Neural cell (in vitro differentiated cells): ENCODE measurements around the gene ZNF362.

Experiments used
- TAF1 ChIP-seq: IDR thresholded peaks from 2 replicates; pipeline ENCODE4 v1.6.1; 2012; ENCODE audit warnings: low read depth
- TF ChIP-seq, protein P1 (sequence below): fragments of 450-650 bp; IDR thresholded peaks from 2 replicates; pipeline ENCODE4 v1.5.1; 2014; ENCODE audit warnings: antibody characterized with exemption, mild to moderate bottlenecking, moderate library complexity; ENCODE audit not compliant: poor library complexity, severe bottlenecking

DNA sequence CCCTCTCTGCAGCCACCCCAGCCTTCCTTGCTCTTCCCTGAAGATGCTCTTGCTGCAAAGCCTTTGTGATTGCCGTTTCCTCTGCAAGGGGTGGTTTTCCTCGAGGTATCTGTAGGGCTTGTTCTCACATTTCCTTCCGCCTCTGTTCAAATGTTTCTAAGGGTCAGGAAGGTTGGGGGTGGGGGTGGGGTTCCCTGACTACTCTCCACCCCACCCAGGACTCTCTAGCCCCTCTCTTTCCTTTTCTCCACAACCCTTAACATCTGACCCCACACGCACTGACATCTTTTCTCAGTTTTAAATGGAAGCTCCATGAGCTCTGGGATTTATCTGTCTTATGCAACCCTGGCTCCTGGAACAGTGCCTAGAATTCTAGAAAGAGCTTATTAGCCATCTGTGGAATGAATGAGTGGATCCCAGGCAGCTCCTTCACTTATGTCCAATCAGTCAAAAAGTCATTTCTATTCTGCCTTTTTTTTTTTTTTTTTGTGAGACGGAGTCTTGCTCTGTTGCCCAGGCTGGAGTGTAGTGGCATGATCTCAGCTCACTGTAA, 27.3 kb upstream of the ZNF362 start:
- TF ChIP-seq, protein P1, sequence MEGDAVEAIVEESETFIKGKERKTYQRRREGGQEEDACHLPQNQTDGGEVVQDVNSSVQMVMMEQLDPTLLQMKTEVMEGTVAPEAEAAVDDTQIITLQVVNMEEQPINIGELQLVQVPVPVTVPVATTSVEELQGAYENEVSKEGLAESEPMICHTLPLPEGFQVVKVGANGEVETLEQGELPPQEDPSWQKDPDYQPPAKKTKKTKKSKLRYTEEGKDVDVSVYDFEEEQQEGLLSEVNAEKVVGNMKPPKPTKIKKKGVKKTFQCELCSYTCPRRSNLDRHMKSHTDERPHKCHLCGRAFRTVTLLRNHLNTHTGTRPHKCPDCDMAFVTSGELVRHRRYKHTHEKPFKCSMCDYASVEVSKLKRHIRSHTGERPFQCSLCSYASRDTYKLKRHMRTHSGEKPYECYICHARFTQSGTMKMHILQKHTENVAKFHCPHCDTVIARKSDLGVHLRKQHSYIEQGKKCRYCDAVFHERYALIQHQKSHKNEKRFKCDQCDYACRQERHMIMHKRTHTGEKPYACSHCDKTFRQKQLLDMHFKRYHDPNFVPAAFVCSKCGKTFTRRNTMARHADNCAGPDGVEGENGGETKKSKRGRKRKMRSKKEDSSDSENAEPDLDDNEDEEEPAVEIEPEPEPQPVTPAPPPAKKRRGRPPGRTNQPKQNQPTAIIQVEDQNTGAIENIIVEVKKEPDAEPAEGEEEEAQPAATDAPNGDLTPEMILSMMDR, result no peak
- no peak for TF ChIP-seq TAF1
